K562 (cell line): ENCODE results near the gene FIBP. TPM values are rescaled to one million over a fixed set of nuclear protein-coding genes. Genes with fewer than 3 reads are reported as not detected.
A peak's percentile ranks its signal among the peaks of the same experiment; 100 is the strongest.

Source experiments
- ATF6 ChIP-seq: sonication (generic); formaldehyde crosslinking; IDR thresholded peaks from 2 replicates; pipeline ENCODE4 v1.4.0; 2020; ENCODE audit warnings: mild to moderate bottlenecking, missing genetic modification reagents
- BHLHE40 ChIP-seq: IDR thresholded peaks from 2 replicates; pipeline ENCODE4 v1.6.1; 2011; ENCODE audit warnings: low read length, improper control_type of control experiment
- COPS2 ChIP-seq: fragments of 450-650 bp; conservative IDR thresholded peaks from 2 replicates; pipeline ENCODE4 v1.6.1; 2016; ENCODE audit warnings: mild to moderate bottlenecking, moderate library complexity
- EZH2 ChIP-seq: IDR thresholded peaks from 2 replicates; pipeline ENCODE4 v1.6.1; 2012; ENCODE audit warnings: low read depth, mild to moderate bottlenecking, inconsistent platforms, low read length, borderline replicate concordance
- FIP1L1 ChIP-seq: fragments of 200-400 bp; formaldehyde crosslinking; IDR thresholded peaks from 2 replicates; pipeline ENCODE4 v1.6.1; 2018; ENCODE audit warnings: mild to moderate bottlenecking, low read depth, low read length; ENCODE audit not compliant: poor library complexity, severe bottlenecking
- FOS ChIP-seq: IDR thresholded peaks from 3 replicates; pipeline ENCODE4 v1.6.1; 2011; ENCODE audit not compliant: insufficient read length; ENCODE audit errors: extremely low read depth
- FUS ChIP-seq: fragments of 200-400 bp; formaldehyde crosslinking; optimal IDR thresholded peaks from 2 replicates; pipeline ENCODE3; 2017; ENCODE audit warnings: low read depth, low read length
- KAT8 ChIP-seq: fragments of 450-650 bp; IDR thresholded peaks from 2 replicates; pipeline ENCODE4 v1.6.1; 2016; ENCODE audit warnings: low read depth, mild to moderate bottlenecking
- KLF13 ChIP-seq: fragments of 450-650 bp; IDR thresholded peaks from 2 replicates; pipeline ENCODE4 v1.6.1; 2016; ENCODE audit warnings: missing genetic modification characterization, low read depth, mild to moderate bottlenecking, missing compliant biosample characterization, moderate library complexity, borderline replicate concordance
- NCOA1 ChIP-seq: fragments of 450-650 bp; IDR thresholded peaks from 2 replicates; pipeline ENCODE4 v1.6.1; 2016; ENCODE audit warnings: low read depth
- NFE2 ChIP-seq: IDR thresholded peaks from 2 replicates; pipeline ENCODE4 v1.6.1; 2014; ENCODE audit warnings: antibody characterized with exemption, low read depth
- POLR2B ChIP-seq: fragments of 450-650 bp; IDR thresholded peaks from 2 replicates; pipeline ENCODE4 v1.6.1; 2018; ENCODE audit warnings: low read depth; ENCODE audit not compliant: partially characterized antibody
- PTBP1 ChIP-seq: fragments of 200-400 bp; formaldehyde crosslinking; IDR thresholded peaks from 2 replicates; pipeline ENCODE4 v1.6.1; 2017; ENCODE audit warnings: low read depth, low read length
- SAP30 ChIP-seq: fragments of 200-600 bp; sonication (generic); IDR thresholded peaks from 2 replicates; pipeline ENCODE4 v1.6.1; 2012; ENCODE audit warnings: borderline replicate concordance, low read depth, mild to moderate bottlenecking, moderate library complexity, low read length, control low read depth, inconsistent platforms; ENCODE audit not compliant: insufficient read depth, poor library complexity, severe bottlenecking
- SMAD3 ChIP-seq: fragments of 450-650 bp; formaldehyde crosslinking; conservative IDR thresholded peaks from 2 replicates; pipeline ENCODE4 v1.4.0; 2020; ENCODE audit warnings: mild to moderate bottlenecking
- SNRNP70 ChIP-seq: fragments of 200-400 bp; formaldehyde crosslinking; optimal IDR thresholded peaks from 2 replicates; pipeline ENCODE3; 2017; ENCODE audit warnings: low read depth, low read length
- ZFX ChIP-seq: sonication (generic); formaldehyde crosslinking; IDR thresholded peaks from 2 replicates; pipeline ENCODE4 v1.8.0; 2022; ENCODE audit warnings: mild to moderate bottlenecking, missing genetic modification reagents, moderate library complexity
- ZNF12 ChIP-seq: sonication (generic); formaldehyde crosslinking; IDR thresholded peaks from 2 replicates; pipeline ENCODE4 v1.4.0; 2020; ENCODE audit warnings: mild to moderate bottlenecking, missing genetic modification reagents
- ZNF3 ChIP-seq: fragments of 250-450 bp; sonication (Bioruptor Pico); IDR thresholded peaks from 2 replicates; pipeline ENCODE4 v1.5.0; 2021; ENCODE audit warnings: mild to moderate bottlenecking, moderate library complexity
- ZNF324 ChIP-seq: fragments of 250-450 bp; sonication (Bioruptor Pico); IDR thresholded peaks from 2 replicates; pipeline ENCODE4 v1.4.0; 2020; ENCODE audit warnings: mild to moderate bottlenecking
- ZNF408 ChIP-seq: fragments of 250-450 bp; sonication (Bioruptor Pico); IDR thresholded peaks from 2 replicates; pipeline ENCODE4 v1.4.0; 2020; ENCODE audit warnings: low read depth, mild to moderate bottlenecking, moderate library complexity
- ZNF586 ChIP-seq: fragments of 450-650 bp; formaldehyde crosslinking; conservative IDR thresholded peaks from 2 replicates; pipeline ENCODE4 v1.4.0; 2020; ENCODE audit warnings: mild to moderate bottlenecking, moderate library complexity
- ZNF655 ChIP-seq: fragments of 250-450 bp; sonication (Bioruptor Pico); IDR thresholded peaks from 2 replicates; pipeline ENCODE4 v1.5.0; 2021
- ZNF668 ChIP-seq: fragments of 250-450 bp; sonication (Bioruptor Pico); IDR thresholded peaks from 2 replicates; pipeline ENCODE4 v1.8.0; 2022; ENCODE audit warnings: mild to moderate bottlenecking, inconsistent platforms
- polyA plus RNA-seq, 8 experiments: library from polyadenylated mRNA; depleted of rRNA in 4 of 8; stranded (reverse) in 5 of 8; unstranded in 3 of 8; fragments of >200 nt; fragmentation: Nextera tagmentation in 2 of 8; fragmentation: Illumina TruSeq in 1 of 8; extraction: Ambion mirVana in 2 of 8; extraction: Trizol in 1 of 8; gene quantifications; 2 replicates each; pipeline versions ENCODE4 v1.2.1 to v1.2.3, GENCODE V29; 2011 to 2014; ENCODE audit warnings: inconsistent platforms in 1 of 8, missing spikeins in 1 of 8
- total RNA-seq, 7 experiments: library from RNA; depleted of rRNA in 6 of 7; stranded (reverse); fragments of >200 nt in 6 of 7; fragmentation: Illumina TruSeq in 2 of 7; extraction: Trizol in 2 of 7; gene quantifications; 2 replicates each; pipeline versions ENCODE4 v1.2.1 to v1.2.3, GENCODE V29; 2011 to 2021; ENCODE audit warnings: low replicate concordance in 1 of 7
- TF ChIP-seq, protein P1 (sequence below): IDR thresholded peaks from 2 replicates; pipeline ENCODE4 v1.6.1; 2011; ENCODE audit warnings: borderline replicate concordance, low read depth, mild to moderate bottlenecking, moderate library complexity, low read length; ENCODE audit not compliant: insufficient read depth, poor library complexity, severe bottlenecking

The FIBP gene
- total and polyA plus RNA-seq, 9 of the 15 experiments (the other 6 are each of a cell fraction or from before 2014, with no cell fraction given): 41.2 to 79.2 (median 48.6) TPM

- TF ChIP-seq ATF6 (CRISPR knock-in tag) (no peak), ZFX (peak; percentile 77), ZNF586 (no peak), ZNF408 (no peak), SNRNP70 (no peak), FIP1L1 (peak; percentile 91), POLR2B (peak; percentile 82), NCOA1 (peak; percentile 17; the same call in 1 of the 2 replicates), ZNF12 (CRISPR knock-in tag) (no peak), NFE2 (no peak), PTBP1 (no peak), ZNF324 (no peak), ZNF668 (CRISPR knock-in tag) (no peak), KLF13 (tag) (0 out of 2 replicates have a peak, but pooled peaks have one; percentile 13), EZH2 (no peak), SAP30 (peak; percentile 74), FOS (no peak), FUS (no peak), SMAD3 (CRISPR knock-in tag) (no peak), ZNF655 (CRISPR knock-in tag) (no peak), KAT8 (no peak), COPS2 (no peak), BHLHE40 (peak; percentile 22; the same call in 1 of the 2 replicates), ZNF3 (no peak)
- TF ChIP-seq, protein P1, sequence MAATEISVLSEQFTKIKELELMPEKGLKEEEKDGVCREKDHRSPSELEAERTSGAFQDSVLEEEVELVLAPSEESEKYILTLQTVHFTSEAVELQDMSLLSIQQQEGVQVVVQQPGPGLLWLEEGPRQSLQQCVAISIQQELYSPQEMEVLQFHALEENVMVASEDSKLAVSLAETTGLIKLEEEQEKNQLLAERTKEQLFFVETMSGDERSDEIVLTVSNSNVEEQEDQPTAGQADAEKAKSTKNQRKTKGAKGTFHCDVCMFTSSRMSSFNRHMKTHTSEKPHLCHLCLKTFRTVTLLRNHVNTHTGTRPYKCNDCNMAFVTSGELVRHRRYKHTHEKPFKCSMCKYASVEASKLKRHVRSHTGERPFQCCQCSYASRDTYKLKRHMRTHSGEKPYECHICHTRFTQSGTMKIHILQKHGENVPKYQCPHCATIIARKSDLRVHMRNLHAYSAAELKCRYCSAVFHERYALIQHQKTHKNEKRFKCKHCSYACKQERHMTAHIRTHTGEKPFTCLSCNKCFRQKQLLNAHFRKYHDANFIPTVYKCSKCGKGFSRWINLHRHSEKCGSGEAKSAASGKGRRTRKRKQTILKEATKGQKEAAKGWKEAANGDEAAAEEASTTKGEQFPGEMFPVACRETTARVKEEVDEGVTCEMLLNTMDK: peak; percentile 62
Measured at GRCh38 chr11:65888163-65888814, at the start of gene FIBP (continued).
